ENCODE results near the gene POR.

Gene POR

DNA sequence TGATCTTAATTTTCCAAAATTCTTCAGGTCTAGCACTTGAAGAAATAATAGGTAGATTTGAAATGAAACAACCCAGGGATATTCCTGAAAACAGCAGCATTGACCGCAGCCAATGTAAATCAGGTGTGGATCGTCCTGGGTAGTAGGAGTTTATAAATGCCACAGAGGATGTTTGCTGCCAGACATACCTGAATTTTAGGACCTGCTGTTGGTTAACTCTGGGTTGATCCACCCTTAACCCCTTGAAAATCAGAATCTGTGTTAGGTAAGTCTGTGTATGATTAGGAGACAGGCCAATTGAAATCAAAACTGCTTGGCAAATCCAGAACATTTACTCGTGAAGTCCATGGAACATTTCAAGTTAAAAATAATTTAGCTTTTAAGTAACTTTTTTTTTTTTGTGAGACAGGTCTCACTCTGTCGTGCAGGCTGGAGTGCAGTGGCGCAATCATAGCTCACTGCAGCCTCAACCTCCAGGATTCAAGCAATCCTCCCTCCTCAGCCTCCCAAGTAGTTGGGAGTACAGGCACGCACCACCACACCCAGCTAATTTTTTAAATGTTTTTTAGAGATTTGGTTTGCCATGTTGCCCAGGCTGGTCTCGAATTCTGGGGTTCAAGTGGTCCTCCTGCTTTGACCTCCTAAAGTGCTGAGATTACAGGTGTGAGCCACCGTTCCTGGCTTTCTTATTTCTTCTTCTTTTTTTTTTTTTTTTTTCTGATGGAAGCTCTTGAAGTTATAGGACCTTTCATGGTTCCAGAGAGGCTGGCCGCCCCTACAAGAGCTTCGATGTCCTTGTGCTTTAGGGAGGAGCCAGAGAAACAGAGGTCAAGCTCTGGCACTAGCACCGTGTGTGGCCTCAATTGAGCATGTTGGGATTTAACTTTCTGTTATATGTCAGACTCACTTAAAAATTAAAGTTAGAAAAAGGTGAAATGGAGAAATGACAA lies 2.0 kb downstream of the POR start:
- no peak for DNase-seq (ENCODE audit: low spot score)

DNA sequence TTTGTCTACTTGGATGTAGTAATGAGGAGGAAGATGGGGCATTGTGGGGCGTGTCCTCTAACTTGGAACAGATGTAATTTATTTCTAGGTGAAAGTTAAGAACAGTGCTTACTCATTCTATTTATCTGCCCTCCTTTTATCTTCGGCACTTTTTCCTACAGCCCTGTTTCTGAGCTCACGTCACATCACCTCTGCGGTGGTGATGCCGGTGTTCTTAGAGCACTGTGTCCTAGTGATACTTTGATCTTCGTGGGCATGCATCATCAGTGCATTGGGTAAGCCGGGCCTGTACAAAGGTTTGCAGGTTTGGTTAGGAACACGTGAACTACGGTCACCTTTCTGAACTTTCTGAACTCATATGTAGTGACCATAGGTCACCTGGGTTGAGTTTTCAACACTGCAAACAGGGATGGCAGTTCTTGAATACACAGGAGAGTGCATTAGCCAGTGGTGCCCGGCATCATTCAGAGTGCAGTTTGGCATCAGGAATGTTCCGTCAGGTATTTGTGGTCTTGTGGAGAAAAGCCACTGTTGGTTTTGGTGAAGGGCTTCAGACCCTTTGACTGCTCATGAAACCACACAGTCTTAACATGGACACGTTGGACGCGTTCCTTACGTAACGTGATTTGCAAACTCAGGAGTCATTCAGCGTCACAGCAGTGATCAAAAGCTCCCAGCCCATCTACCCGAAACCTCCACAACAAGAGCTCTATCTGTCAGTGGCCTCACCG lies 5.6 kb downstream of the POR start:
- peak; percentile 69 for DNase-seq (ENCODE audit: low spot score)

GRCh38 chr7:75921479-75921878 lies 6.5 kb downstream of the POR start:
- DNase-seq (ENCODE audit: low spot score) = no peak

DNA sequence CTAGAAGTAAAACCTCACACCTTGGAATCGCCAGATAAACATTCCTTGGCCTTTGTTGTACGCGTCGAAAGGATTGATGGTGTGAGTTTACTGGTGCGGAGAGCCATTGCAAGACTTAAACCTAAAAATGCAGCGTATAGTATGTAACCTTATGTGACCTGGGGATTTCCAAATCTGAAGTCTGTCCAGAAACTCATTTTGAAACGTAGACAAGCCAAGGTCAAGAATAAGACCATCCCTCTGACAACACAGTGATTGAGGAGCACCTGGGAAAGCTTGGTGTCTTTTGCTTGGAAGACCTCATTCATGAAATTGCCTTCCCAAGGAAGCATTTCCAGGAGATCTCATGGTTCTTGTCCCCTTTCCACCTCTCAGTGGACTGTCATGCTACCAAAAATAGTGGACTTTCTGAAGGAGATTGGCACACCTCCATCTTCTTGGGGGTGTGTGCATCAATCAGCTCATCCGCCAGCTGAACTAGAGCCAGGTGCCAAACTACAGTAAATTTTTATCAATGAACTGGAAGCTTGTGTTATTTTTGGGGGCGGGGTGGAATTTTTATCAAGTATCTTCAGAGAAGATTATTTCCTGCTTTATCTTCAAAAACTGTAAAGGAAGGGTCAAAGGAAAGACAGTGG lies 8.1 kb downstream of the POR start:
- no peak for DNase-seq (ENCODE audit: low spot score)

DNA sequence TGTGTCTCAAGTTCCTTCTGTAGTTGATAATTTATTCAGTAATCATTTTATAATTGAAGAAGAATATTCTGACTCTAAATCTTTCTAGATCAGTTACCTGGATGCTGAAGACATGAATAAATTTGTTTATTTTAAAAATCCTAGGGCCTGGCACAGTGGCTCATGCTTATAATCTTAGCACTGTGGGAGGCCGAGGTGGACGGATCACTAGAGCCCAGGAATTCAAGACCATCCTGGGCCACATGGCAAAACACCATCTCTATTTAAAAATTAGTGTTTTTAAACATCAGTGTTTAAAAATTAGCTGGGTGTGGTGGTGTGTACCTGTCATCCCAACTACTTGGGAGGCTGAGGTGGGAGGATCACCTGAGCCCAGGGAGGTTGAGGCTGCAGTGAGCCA lies 9.3 kb downstream of the POR start:
- no peak for DNase-seq (ENCODE audit: low spot score)

DNA sequence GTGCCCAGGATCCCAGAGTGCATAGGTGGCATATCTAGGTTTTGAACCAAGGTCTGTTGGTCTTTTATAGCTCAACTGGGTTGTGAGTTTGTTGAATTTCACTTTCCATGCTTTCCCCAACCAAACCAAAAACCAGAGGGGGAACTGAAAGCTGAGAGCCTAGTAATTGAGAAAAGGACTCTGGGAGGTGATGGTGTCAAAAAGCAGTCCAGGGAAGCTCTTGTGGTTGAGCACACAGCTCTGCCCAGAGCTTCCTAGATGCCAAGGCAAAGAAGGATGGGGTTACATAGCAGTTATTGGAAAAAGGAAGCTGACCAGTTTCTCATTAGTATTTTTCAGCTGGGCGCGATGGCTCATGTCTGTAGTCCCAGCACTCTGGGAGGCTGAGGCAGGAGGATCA lies 9.9 kb downstream of the POR start:
- DNase-seq (ENCODE audit: low spot score) = no peak

- no peak for DNase-seq (ENCODE audit: low spot score)
Observed at GRCh38 chr7:75925717-75926435, 10.9 kb downstream of the POR start.

DNA sequence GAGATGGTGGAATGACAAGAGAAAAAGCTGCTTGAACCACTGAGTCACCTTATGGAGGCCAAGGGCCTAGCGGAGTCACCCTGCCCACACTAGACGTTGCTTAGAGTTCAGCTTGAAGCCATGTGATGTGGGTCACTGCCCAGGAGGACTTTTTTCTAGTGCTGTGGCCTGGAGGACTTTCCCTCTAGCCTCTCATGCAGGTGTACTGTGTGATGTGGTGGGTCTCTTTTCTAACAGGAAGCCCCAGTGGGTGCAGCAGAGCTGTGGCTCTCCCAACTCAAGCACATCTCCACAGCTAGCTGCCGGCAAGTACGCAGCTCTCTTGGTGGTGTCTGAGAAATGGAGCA lies 13.6 kb downstream of the POR start:
- no peak for DNase-seq (ENCODE audit: low spot score)

- DNase-seq (ENCODE audit: low spot score) = no peak
Observed at GRCh38 chr7:75931680-75932079, 16.7 kb downstream of the POR start.

DNA sequence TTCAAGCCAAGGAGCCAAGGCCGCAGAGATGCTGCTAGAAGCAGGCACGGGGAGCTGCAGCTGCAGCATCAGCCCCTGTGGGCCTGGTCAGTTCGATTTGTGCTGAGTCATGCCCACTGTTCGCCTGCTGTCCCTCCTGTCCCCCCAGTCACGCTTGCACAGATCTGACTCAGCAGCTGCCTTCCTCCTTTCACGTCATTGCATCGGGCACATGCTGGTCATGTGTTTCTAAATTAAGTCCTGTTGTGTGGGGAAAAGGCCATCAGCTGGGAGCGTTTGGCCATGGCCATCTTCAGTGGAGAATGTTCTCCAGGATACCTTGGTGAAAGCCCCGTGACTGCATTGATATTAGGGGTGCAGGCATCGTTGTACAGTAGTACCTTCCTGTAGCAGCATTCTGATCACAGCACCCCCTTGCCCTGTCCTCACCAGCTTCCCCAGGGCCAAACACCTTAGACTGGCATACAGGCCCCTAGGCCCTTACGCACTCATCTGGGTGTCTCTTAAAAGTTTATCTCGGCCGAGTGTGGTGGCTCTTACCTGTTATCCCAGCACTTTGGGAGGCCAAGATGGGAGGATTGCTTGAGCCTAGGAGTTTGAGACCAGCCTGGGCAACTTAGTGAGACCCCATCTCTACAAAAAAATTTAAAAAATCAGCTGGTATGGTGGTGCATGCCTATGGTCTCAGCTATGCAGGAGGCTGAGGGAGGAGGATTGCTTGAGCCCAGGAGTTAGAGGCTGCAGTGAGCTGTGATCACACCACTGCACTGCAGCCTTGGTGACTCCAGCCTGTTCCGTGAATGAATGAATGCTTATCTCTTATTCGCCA lies 23.2 kb downstream of the POR start:
- DNase-seq (ENCODE audit: low spot score) = no peak

DNA sequence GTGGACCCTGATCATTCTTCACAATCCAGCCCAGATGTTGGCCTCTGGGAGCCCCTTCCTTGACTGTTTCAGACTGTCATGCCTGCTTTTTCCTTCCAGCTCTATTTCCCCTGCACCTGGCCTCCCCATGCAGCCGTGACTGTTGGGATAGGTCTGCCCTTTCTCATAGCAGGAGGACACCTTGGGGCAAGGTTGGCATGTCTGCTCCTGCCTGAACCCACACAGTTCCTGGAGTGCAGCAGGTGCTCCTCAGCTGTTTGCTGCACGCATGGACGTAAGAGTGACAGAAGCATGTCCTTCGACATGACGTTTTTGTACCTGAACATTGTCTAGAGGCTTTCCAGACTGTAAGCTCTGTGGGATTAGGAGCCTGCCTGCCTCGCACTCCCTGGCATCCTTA lies 24.0 kb downstream of the POR start:
- no peak for DNase-seq (ENCODE audit: low spot score)

DNA sequence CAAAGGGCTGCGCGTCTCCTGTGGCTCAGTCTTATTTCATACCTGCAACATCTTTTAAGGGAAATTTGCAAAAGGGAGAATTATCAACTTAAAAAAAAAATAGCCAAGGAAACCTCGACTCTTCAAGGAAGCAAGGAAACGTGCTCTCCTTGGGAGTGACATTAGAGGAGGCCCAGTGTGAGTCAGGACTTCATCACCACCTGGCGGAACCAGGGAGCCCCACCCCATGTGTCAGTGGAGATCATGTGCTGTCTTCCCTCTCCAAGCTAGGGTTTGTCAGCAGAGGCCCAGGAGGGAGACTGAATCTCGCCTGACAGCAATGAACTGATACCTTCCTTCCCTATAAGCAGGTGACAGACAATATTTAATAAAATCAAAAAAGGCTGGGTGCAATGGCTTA lies 28.9 kb downstream of the POR start:
- peak; percentile 83 for DNase-seq (ENCODE audit: low spot score)

- DNase-seq (ENCODE audit: low spot score) = no peak
Observed at GRCh38 chr7:75944507-75944906, 29.6 kb downstream of the POR start.

DNA sequence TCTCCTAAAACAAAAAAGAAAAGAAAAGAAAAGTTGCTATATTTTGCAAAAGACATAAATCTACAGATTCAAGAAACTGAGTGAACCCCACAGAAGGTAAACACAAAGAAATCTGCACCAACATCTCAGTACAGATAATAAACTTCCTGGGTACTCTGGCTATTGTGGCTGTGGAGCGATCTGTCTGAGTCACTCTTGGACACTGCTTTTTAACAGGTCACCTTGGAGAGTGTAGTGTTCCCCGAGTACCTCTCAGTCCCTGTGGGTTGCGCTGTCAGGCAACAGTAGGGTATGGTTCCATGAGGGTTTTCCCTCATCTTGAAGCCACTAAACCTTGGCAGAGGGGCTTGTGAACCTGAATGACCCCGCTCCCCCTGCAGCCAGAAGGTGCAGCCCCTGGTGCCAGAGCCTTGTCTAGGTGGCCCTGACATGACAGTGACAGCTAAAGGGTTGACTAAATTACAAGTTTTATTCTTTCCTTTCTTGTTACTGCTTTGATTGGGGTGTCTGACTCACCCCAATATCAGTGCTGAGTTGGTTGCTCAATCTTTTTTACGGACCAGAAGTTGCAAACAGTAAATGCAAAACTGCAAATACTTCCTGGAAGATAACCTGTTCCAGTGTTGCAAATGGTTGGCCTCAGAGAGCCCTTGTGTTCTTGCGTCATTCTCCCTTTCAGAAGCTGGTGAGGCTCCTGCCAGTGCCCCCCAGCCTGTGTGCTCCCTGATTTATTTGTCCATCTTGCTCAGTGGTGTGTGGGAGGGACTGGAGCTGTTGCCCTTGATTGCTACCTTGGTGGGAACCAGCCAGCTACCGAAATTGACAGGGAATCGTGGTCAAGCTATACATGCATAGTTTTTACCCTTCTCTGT lies 30.6 kb downstream of the POR start:
- DNase-seq (ENCODE audit: low spot score) = no peak

GRCh38 chr7:75946207-75946855 lies 31.4 kb downstream of the POR start:
- no peak for DNase-seq (ENCODE audit: low spot score)

GRCh38 chr7:75948179-75948578 lies 33.2 kb downstream of the POR start:
- DNase-seq (ENCODE audit: low spot score) = no peak

DNA sequence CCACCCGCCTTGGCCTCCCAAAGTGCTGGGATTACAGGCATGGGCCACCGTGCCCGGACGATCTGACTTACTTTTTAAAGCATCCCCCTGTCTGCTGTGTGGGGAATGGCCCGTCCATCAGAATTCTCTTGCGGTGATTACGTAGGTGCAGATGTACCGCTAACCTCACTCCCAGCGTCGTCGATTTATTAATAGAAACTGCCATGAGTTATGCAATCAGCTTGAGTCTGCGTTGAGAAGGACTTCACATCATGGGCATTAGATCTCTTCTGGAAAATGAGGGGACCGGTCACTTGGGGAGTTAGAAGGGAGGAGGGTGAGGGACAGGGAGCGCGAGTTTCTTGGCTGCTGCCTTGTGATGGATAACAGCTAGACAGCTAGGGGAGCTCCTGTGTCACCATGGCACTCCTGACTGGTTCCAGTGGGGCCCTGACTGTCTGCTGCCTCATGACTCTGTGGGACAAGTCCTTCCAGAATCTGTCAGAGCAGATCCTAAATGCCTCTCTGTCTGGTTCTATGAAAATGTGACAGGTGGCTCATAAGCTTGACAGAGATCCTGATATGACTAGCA lies 35.2 kb downstream of the POR start:
- no peak for DNase-seq (ENCODE audit: low spot score)

- no peak for DNase-seq (ENCODE audit: low spot score)
Observed at GRCh38 chr7:75951506-75951905, 36.6 kb downstream of the POR start.

- no peak for DNase-seq (ENCODE audit: low spot score)
Observed at GRCh38 chr7:75953431-75953830, 38.5 kb downstream of the POR start.

DNA sequence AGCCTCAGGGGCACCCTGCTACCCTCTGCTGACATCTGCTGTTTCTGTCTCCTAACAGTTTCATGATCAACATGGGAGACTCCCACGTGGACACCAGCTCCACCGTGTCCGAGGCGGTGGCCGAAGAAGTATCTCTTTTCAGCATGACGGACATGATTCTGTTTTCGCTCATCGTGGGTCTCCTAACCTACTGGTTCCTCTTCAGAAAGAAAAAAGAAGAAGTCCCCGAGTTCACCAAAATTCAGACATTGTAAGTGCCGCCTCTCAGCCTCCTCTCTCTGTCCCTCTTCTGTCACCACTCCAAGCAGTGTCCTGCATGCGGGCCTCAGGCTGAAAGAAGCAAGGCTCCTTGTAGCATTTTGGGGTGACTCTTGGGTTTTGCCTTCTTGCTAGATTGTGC lies 39.0 kb downstream of the POR start:
- no peak for DNase-seq (ENCODE audit: low spot score)
